ENCODE results near the gene ADAMTSL2.
A peak's percentile ranks its signal among the peaks of the same experiment; 100 is the strongest.

Gene ADAMTSL2

DNA sequence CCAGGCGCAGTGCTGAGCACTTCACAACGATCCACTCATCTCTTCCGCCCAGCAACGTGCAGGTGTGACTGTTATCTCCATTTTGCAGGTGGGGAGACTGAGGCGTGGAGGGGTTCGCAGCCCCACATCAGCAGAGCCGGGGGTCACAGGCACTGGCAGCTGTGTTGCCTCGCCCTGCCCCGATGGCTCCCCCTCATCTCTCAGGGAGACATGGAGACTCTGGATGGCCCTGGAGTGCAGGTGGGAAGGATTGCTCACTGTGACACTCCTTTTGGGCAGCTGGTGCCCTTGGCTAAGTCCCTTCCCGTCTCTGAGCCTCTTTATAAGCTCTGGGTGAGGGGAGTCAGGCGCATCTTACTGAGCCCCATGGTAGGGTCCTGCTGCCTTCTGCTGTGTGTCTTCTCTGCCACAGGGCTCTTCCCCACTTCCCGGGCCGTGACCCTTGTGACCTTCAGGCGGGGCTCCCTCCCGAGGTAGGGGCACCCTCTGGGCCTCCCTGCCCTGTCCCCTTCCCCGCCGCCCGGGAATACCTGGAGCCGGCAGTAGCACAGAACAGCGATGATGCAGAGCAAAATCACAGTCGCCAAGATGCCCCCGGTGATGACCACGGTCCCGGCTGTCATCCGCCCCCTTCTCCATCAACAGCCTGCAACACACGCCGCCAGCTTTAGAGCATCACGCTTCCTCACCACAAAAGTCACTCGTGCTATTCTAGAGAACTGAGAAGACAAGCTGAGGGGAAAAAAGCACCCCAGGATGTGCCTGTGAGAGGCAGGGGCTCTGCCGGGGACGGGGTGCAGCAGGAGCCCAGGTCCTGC, 45.3 kb downstream of the ADAMTSL2 start:
- peaks cover 4% of the 10 kb centered on the region for H3K27me3 ChIP-seq (ENCODE audit: control insufficient read depth, insufficient read depth, low read length)
- no peak overlapping the region for H3K27ac ChIP-seq (ENCODE audit: low read depth, low read length)
- H3K36me3 ChIP-seq (ENCODE audit: control insufficient read depth, insufficient read depth, low read length): no peaks in the 10 kb centered on the region
- H3K4me3 ChIP-seq (ENCODE audit: low read length): no peak overlapping the region
- H3K4me1 ChIP-seq (ENCODE audit: control insufficient read depth, insufficient read depth, low read length): peaks cover 13% of the 10 kb centered on the region
- H3K9ac ChIP-seq (ENCODE audit: low read length): no peak overlapping the region

DNA sequence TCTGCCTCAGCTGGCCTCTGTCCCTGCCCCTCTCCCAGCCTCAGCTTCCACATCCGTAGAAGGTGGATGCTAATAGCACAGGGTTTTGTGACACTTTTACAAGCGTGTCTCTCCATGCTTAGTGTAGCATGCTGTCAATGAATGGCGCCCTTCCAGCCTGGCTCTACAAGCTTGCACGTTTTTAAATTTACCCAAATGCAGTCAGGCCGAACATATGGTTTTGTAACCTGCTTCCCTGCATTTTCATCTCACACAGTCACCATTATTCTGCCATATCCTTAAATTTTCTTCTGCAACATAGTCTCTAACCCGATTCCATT, 45.9 kb downstream of the ADAMTSL2 start:
- Histone ChIP-seq H3K27ac (ENCODE audit: low read depth, low read length) (no peak overlapping the region), H3K36me3 (ENCODE audit: control insufficient read depth, insufficient read depth, low read length) (no peaks in the 10 kb centered on the region), H3K4me1 (ENCODE audit: control insufficient read depth, insufficient read depth, low read length) (peaks cover 13% of the 10 kb centered on the region), H3K4me3 (ENCODE audit: low read length) (no peak overlapping the region), H3K27me3 (ENCODE audit: control insufficient read depth, insufficient read depth, low read length) (peaks cover 4% of the 10 kb centered on the region), H3K9ac (ENCODE audit: low read length) (no peak overlapping the region)

- Histone ChIP-seq H3K36me3 (ENCODE audit: control insufficient read depth, insufficient read depth, low read length) (no peaks in the 10 kb centered on the region), H3K4me3 (ENCODE audit: low read length) (no peak overlapping the region), H3K27ac (ENCODE audit: low read depth, low read length) (no peak overlapping the region), H3K4me1 (ENCODE audit: control insufficient read depth, insufficient read depth, low read length) (peaks cover 13% of the 10 kb centered on the region), H3K9ac (ENCODE audit: low read length) (no peak overlapping the region), H3K27me3 (ENCODE audit: control insufficient read depth, insufficient read depth, low read length) (peaks cover 4% of the 10 kb centered on the region)
These were observed 46.5 kb downstream of the ADAMTSL2 start for GRCh38 chr9:133581011-133581410.

GRCh38 chr9:133581513-133582343, 47.2 kb downstream of the ADAMTSL2 start:
- no peaks in the 10 kb centered on the region for H3K36me3 ChIP-seq (ENCODE audit: control insufficient read depth, insufficient read depth, low read length)
- H3K4me3 ChIP-seq (ENCODE audit: low read length): no peak overlapping the region
- H3K27ac ChIP-seq (ENCODE audit: low read depth, low read length): no peak overlapping the region
- H3K27me3 ChIP-seq (ENCODE audit: control insufficient read depth, insufficient read depth, low read length): peaks cover under 1% of the 10 kb centered on the region
- no peak overlapping the region for H3K9ac ChIP-seq (ENCODE audit: low read length)
- peaks cover 11% of the 10 kb centered on the region for H3K4me1 ChIP-seq (ENCODE audit: control insufficient read depth, insufficient read depth, low read length)

- Histone ChIP-seq H3K27ac (ENCODE audit: low read depth, low read length) (no peak overlapping the region), H3K27me3 (ENCODE audit: control insufficient read depth, insufficient read depth, low read length) (no peaks in the 10 kb centered on the region), H3K9ac (ENCODE audit: low read length) (no peak overlapping the region), H3K36me3 (ENCODE audit: control insufficient read depth, insufficient read depth, low read length) (no peaks in the 10 kb centered on the region), H3K4me1 (ENCODE audit: control insufficient read depth, insufficient read depth, low read length) (peaks cover 9% of the 10 kb centered on the region), H3K4me3 (ENCODE audit: low read length) (no peak overlapping the region)
These were observed 48.1 kb downstream of the ADAMTSL2 start for GRCh38 chr9:133582501-133583045.

GRCh38 chr9:133583111-133583510, 48.6 kb downstream of the ADAMTSL2 start:
- Histone ChIP-seq H3K27ac (ENCODE audit: low read depth, low read length) (no peak overlapping the region), H3K27me3 (ENCODE audit: control insufficient read depth, insufficient read depth, low read length) (no peaks in the 10 kb centered on the region), H3K4me1 (ENCODE audit: control insufficient read depth, insufficient read depth, low read length) (peaks cover 9% of the 10 kb centered on the region)

GRCh38 chr9:133583586-133583985, 49.1 kb downstream of the ADAMTSL2 start:
- no peak overlapping the region for H3K27ac ChIP-seq (ENCODE audit: low read depth, low read length)
- no peaks in the 10 kb centered on the region for H3K36me3 ChIP-seq (ENCODE audit: control insufficient read depth, insufficient read depth, low read length)
- peaks cover 9% of the 10 kb centered on the region for H3K4me1 ChIP-seq (ENCODE audit: control insufficient read depth, insufficient read depth, low read length)
- no peak overlapping the region for H3K4me3 ChIP-seq (ENCODE audit: low read length)
- H3K9ac ChIP-seq (ENCODE audit: low read length): no peak overlapping the region
- no peaks in the 10 kb centered on the region for H3K27me3 ChIP-seq (ENCODE audit: control insufficient read depth, insufficient read depth, low read length)

More at GRCh38 chr9:133583111-133583510, 48.6 kb downstream of the ADAMTSL2 start:
- H3K4me3 ChIP-seq (ENCODE audit: low read length): no peak overlapping the region
- no peaks in the 10 kb centered on the region for H3K36me3 ChIP-seq (ENCODE audit: control insufficient read depth, insufficient read depth, low read length)
- no peak overlapping the region for H3K9ac ChIP-seq (ENCODE audit: low read length)

DNA sequence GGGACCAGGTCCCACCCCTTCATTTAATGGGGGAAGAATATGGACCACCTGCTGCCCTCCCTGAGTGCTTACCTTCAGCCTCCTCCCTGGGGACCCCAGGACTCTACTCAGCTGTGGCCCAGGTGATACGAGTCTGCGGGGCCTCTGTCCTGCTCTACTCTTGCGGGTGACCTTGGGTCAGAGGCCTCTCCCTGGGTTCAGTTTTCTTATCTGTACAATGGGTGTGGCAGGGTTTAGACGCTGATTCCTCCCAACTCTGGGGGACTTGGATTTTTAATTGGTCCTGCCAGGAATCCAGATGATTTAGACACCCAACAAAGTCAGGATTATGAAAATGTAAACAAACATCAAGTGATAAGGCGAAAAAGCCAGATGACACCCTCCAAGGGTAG, 49.7 kb downstream of the ADAMTSL2 start:
- peak overlapping the region; percentile 19 for H3K27ac ChIP-seq (ENCODE audit: low read depth, low read length)
- no peaks in the 10 kb centered on the region for H3K27me3 ChIP-seq (ENCODE audit: control insufficient read depth, insufficient read depth, low read length)
- H3K4me3 ChIP-seq (ENCODE audit: low read length): no peak overlapping the region
- H3K36me3 ChIP-seq (ENCODE audit: control insufficient read depth, insufficient read depth, low read length): no peaks in the 10 kb centered on the region
- H3K9ac ChIP-seq (ENCODE audit: low read length): no peak overlapping the region
- peaks cover 9% of the 10 kb centered on the region for H3K4me1 ChIP-seq (ENCODE audit: control insufficient read depth, insufficient read depth, low read length)

GRCh38 chr9:133584559-133585476, 50.3 kb downstream of the ADAMTSL2 start:
- H3K4me1 ChIP-seq (ENCODE audit: control insufficient read depth, insufficient read depth, low read length): peaks cover 9% of the 10 kb centered on the region
- peak overlapping the region; percentile 19 for H3K27ac ChIP-seq (ENCODE audit: low read depth, low read length)
- peak overlapping the region; percentile 5 for H3K4me3 ChIP-seq (ENCODE audit: low read length)
- no peak overlapping the region for H3K9ac ChIP-seq (ENCODE audit: low read length)
- H3K36me3 ChIP-seq (ENCODE audit: control insufficient read depth, insufficient read depth, low read length): no peaks in the 10 kb centered on the region
- H3K27me3 ChIP-seq (ENCODE audit: control insufficient read depth, insufficient read depth, low read length): no peaks in the 10 kb centered on the region

DNA sequence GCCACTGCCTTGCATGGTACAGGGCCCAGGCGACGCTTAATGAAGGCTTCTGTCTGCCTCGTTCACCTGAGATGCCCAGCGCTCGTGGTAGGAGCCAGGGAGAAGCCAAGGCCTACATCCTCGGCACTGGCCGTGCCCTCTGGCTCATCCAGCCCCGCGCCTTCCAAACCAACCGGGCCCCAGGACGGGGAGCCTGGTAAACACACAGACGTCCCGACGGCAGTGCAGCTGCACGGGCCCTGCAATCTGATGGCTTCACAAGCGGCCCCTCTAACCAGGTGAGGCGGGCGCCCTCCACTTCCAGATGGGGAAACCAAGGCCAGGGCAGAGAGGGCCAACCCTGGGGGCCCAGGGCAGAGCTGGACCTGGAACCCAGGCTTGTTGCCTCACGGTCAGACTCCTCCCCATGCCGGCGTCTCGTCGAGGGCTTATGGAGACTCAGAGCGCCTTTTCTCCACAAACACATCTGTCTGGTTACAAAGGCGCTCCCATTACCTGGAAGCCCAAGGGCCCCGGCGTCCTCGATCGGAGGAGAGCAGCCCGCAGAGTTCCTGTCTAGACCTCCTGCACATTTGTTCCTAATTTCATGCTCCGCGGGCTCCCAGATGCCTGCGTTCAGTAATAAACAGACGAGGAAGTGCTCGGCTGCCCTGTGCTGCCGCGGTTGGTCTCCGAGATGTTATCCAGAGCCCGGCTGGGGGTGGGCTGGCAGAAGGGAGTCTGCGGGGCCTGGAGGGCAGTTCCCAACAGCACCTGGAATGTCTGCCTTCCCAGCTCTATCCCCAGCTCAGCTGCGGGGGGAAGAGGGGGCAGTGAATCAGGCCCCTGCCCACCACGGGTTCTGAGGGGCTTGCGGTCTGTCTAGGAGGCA, 51.2 kb downstream of the ADAMTSL2 start:
- H3K9ac ChIP-seq (ENCODE audit: low read length): no peak overlapping the region
- H3K4me3 ChIP-seq (ENCODE audit: low read length): no peak overlapping the region
- H3K36me3 ChIP-seq (ENCODE audit: control insufficient read depth, insufficient read depth, low read length): no peaks in the 10 kb centered on the region
- H3K27ac ChIP-seq (ENCODE audit: low read depth, low read length): peak overlapping the region; percentile 19
- peaks cover 5% of the 10 kb centered on the region for H3K4me1 ChIP-seq (ENCODE audit: control insufficient read depth, insufficient read depth, low read length)
- no peaks in the 10 kb centered on the region for H3K27me3 ChIP-seq (ENCODE audit: control insufficient read depth, insufficient read depth, low read length)

DNA sequence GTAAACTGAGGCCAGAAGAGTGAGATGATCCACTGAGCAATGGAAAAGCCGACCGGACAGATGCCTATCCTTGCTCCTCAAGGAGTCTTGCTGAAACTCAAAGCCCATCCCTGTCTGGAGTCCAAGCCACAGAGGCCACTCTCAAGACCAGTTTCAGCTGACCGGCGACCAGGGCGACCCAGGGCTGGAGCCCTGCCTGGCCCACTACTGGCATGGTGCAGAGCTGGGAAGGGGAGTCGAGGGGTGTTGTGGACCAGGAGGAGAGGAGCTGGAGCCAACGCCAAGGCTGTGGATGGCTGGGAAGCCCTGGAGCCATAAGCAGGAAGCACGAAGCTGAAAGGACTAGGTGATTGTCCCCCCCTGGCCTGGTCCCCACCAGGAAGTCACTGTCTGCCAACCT, 52.5 kb downstream of the ADAMTSL2 start:
- H3K4me3 ChIP-seq (ENCODE audit: low read length): no peak overlapping the region
- H3K4me1 ChIP-seq (ENCODE audit: control insufficient read depth, insufficient read depth, low read length): peaks cover 5% of the 10 kb centered on the region

More for the DNA sequence above, 52.5 kb downstream of the ADAMTSL2 start:
- H3K36me3 ChIP-seq (ENCODE audit: control insufficient read depth, insufficient read depth, low read length): no peaks in the 10 kb centered on the region
- no peaks in the 10 kb centered on the region for H3K27me3 ChIP-seq (ENCODE audit: control insufficient read depth, insufficient read depth, low read length)
- no peak overlapping the region for H3K27ac ChIP-seq (ENCODE audit: low read depth, low read length)
- H3K9ac ChIP-seq (ENCODE audit: low read length): no peak overlapping the region
